Measurements from ENCODE around the gene CISD1.

The CISD1 gene

DNA sequence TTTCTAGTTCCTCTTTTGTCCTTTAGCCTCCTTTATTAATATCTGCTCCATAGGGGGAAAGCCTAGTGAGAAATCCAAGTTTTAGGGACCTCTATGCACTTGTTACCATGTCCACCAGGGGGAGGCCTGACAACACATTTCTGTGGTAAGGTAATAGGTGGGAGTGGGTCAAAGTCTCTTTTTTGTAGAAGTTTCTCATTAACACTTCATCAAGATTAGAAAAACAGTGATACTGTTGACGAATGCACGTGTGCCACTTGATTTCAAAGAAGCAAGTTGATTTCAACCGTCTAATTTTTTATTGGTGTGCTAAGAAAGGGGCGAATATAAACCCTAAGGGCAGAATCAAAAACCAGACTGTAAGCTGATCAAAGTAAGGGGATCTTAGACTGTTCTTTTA, 30.6 kb downstream of the CISD1 start:
- TF ChIP-seq, protein P1, sequence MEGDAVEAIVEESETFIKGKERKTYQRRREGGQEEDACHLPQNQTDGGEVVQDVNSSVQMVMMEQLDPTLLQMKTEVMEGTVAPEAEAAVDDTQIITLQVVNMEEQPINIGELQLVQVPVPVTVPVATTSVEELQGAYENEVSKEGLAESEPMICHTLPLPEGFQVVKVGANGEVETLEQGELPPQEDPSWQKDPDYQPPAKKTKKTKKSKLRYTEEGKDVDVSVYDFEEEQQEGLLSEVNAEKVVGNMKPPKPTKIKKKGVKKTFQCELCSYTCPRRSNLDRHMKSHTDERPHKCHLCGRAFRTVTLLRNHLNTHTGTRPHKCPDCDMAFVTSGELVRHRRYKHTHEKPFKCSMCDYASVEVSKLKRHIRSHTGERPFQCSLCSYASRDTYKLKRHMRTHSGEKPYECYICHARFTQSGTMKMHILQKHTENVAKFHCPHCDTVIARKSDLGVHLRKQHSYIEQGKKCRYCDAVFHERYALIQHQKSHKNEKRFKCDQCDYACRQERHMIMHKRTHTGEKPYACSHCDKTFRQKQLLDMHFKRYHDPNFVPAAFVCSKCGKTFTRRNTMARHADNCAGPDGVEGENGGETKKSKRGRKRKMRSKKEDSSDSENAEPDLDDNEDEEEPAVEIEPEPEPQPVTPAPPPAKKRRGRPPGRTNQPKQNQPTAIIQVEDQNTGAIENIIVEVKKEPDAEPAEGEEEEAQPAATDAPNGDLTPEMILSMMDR (IDR thresholded peaks at IDR 0.05; ENCODE audit: low read depth, low read length) = peak; percentile 66
- H3K4me3 ChIP-seq (ENCODE audit: low read depth, low read length) = no peak overlapping the region

DNA sequence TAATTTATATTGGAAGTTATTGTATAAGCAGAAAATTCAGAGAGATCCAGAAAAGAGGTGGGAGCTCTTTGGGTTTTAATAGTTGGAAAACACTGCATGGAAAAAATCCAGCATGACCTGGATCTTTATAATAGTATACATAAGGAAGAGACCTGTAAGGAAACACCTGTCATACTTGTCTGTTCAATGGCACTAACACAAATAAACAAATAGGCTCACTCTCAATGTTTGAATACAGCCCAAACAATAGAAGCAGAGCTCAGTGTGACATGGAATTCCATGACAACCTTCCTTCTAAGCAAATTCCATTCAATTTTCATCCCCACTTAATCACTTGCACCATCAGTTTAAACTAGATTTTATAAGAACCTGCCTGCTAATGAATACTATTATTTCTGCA, 31.7 kb downstream of the CISD1 start:
- no peak overlapping the region for H3K4me3 ChIP-seq (ENCODE audit: low read depth, low read length)
- TF ChIP-seq, protein P1 (IDR thresholded peaks at IDR 0.05; ENCODE audit: low read depth, low read length) = no peak

DNA sequence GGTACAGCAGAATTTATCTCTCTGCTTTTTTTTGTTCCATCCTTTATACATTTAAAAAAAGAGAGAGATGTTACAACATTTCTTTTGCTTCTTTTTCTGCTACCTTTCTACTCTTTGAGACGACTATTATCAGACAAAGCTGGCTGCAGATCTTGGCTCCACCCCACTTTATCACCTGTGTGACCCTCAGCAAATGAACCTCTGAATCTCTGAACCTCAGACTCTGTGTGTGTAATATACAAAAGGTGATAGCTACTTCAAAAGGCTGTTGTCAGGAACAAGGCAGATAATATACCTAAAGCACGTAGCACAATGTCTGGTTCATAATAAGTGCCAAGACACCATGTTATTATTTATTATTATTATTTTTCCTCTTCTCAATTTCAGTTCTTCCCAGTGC, 33.3 kb downstream of the CISD1 start:
- TF ChIP-seq, protein P1 (IDR thresholded peaks at IDR 0.05; ENCODE audit: low read depth, low read length) = no peak
- no peak overlapping the region for H3K4me3 ChIP-seq (ENCODE audit: low read depth, low read length)

DNA sequence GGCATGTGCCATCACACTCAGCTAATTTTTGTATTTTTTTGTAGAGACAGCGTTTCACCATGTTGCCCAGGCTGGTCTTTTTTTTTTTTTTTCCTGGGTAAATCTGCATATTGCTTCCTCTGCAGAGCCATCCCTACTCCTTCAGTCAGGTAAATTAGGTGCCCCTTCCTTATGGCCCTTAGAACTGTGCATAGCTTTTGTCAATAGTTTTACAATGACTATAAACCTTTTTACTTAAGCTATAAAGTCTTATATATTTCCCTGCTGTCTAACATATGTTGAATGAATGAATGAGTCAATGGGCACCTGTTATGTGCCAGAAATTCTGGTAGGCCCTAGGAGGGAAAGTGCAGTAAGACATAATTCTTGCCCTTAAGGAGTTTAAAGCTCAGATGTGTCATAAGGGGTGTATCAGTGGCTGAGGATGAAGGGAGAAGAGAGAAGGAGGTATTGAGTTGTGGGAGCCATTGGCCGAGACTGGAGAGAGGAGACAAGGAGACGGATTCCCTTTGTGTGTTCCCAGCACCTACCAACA, 35.2 kb downstream of the CISD1 start:
- TF ChIP-seq, protein P1 (IDR thresholded peaks at IDR 0.05; ENCODE audit: low read depth, low read length) = no peak
- H3K4me3 ChIP-seq (ENCODE audit: low read depth, low read length) = no peak overlapping the region

DNA sequence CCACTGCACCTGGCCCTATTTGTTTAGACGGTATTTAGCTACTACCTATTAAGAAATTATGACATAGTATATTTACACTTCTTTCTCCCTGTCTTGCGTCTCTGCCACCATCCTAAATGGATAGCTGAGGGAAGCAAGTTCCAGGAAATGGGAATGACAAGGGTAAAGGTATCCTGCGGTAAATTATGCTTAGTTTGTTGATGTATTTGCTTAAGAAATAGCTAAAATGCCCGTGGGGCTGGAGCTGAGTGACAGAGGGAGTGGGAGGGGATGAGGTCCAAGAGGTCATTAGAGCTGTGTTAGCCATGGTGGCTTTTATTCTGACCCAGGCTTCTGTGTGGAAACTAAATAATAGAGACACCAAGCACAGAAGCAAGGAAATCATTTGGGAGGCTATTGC, 36.9 kb downstream of the CISD1 start:
- no peak overlapping the region for H3K4me3 ChIP-seq (ENCODE audit: low read depth, low read length)
- TF ChIP-seq, protein P1 (IDR thresholded peaks at IDR 0.05; ENCODE audit: low read depth, low read length) = no peak

DNA sequence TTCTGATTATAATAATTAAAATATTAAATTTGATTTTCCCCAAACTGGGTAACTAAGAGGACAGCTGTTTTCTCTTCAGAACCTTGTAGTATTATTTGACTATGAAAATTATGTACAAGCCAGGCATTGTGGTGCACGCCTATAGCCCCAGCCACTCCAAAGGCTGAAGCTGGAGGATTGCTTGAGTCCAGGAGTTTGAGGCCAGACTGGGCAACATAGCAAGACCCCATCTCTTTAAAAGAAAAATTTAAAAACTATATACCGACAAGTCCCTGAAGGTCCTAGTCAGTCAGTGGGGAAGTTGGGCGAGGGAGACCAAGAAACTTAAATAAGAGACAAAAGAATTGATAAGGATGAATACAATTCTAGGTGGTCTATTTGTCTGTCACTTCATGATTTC, 38.7 kb downstream of the CISD1 start:
- no peak overlapping the region for H3K4me3 ChIP-seq (ENCODE audit: low read depth, low read length)
- TF ChIP-seq, protein P1 (IDR thresholded peaks at IDR 0.05; ENCODE audit: low read depth, low read length) = no peak

DNA sequence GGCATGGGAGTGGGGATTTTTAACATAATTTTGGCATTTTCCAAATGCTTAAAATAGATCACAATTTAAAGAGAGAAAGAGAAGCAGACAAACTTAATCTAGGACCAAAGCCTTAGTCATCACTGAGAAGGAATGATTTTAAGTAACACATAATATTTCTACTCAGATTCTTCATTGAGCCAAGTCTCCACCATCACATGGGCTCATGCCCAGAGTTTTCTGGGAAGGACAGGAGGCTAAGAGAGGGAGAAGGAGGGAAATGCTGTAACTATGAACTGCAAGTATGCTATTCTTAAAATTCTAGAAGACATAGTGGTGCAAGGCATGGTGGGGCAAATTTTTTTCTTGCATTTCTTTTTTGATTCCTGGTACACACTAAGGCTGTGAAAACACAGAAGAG, 42.1 kb downstream of the CISD1 start:
- H3K4me3 ChIP-seq (ENCODE audit: low read depth, low read length) = no peak overlapping the region
- TF ChIP-seq, protein P1 (IDR thresholded peaks at IDR 0.05; ENCODE audit: low read depth, low read length) = no peak

All from WI38 (cell line).